Activated CD8-positive, alpha-beta T cell treated with anti-CD3 and anti-CD28 coated beads for 36 hours (primary cell): Measurements from ENCODE around the gene TGFB2. TPM values are rescaled to one million over a fixed set of nuclear protein-coding genes. Genes with fewer than 3 reads are reported as not detected.

Experiments
- ATAC-seq: fragments of 200-7000 bp; cut with Tn5 transposase; one replicate; pipeline ENCODE4 v1.10.0; 2021; ENCODE audit warnings: mild to moderate bottlenecking, moderate library complexity
- CTCF ChIA-PET: fragments of 350-600 bp; sonication (Branson Sonifier 250); formaldehyde crosslinking; loops from one replicate; lab custom pipeline; 2021; ENCODE audit warnings: antibody characterized with exemption; lab: Charles Lee
- POLR2A ChIA-PET: fragments of 350-600 bp; sonication (Branson Sonifier 250); formaldehyde crosslinking; loops from one replicate; lab custom pipeline; 2021; ENCODE audit warnings: antibody characterized with exemption; lab: Charles Lee
- DNase-seq: peaks from one replicate; pipeline ENCODE4 v3.0.0-alpha.2; 2020
- H3K27ac Mint-ChIP-seq: one replicate; pipeline ENCODE4 v1.8.0; 2021; ENCODE audit warnings: mild to moderate bottlenecking, mixed read lengths
- H3K27me3 Mint-ChIP-seq: one replicate; pipeline ENCODE4 v1.8.0; 2021; ENCODE audit warnings: mixed read lengths
- H3K36me3 Mint-ChIP-seq: one replicate; pipeline ENCODE4 v1.8.0; 2021; ENCODE audit warnings: low read depth, mixed read lengths
- H3K4me1 Mint-ChIP-seq: one replicate; pipeline ENCODE4 v1.8.0; 2021; ENCODE audit warnings: low read depth, mixed read lengths
- H3K4me3 Mint-ChIP-seq: one replicate; pipeline ENCODE4 v1.8.0; 2021; ENCODE audit warnings: mild to moderate bottlenecking, moderate library complexity, mixed read lengths
- H3K9me3 Mint-ChIP-seq: one replicate; pipeline ENCODE4 v1.8.0; 2021; ENCODE audit warnings: mixed read lengths
- intact Hi-C: fragments of 100-400 bp; cut with micrococcal nuclease; formaldehyde crosslinking; loops from one replicate; pipeline ENCODE4 v1.10.0; 2022
- total RNA-seq, 2 experiments: library from RNA; stranded (reverse); gene quantifications; one replicate each; pipeline ENCODE4 v1.2.3, GENCODE V29; 2021
- TF ChIP-seq, protein P1 (sequence below): fragments of 200-600 bp; IDR thresholded peaks from one replicate; pipeline ENCODE4 v1.8.0; 2022; ENCODE audit warnings: antibody characterized with exemption, mild to moderate bottlenecking

The TGFB2 gene
- total RNA-seq, 2 experiments from 2014 or later = not detected

DNA sequence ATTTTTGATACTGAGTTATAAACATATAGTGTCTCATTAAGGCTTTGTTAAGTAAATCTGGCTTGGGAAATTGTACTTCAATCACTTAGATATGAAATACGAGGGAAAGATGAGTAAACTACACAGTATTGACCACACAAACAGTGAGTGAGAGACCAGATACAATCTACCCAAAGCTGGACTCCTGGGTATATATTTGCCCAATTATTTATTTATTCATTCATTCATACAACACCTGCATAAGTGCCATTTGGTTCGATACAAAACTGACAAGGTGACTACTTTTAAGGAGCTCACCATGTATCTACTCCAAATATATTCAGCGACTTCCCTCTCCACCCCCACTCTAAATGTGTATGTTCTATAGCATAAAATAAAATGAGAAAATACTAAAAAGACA is 143.4 kb downstream of the TGFB2 start:
- no peaks in the 10 kb centered on the region for H3K4me1 Mint-ChIP-seq
- H3K27me3 Mint-ChIP-seq = peaks cover 3% of the 10 kb centered on the region
- no peak for DNase-seq
- no peaks in the 10 kb centered on the region for H3K9me3 Mint-ChIP-seq
- ChIA-PET CTCF (no interaction called here), POLR2A (no interaction called here)
- no peak overlapping the region for H3K27ac Mint-ChIP-seq
- no peak overlapping the region for H3K4me3 Mint-ChIP-seq
- intact Hi-C loops = no loop called here
- no peak for ATAC-seq
- no peaks in the 10 kb centered on the region for H3K36me3 Mint-ChIP-seq
- TF ChIP-seq, protein P1, sequence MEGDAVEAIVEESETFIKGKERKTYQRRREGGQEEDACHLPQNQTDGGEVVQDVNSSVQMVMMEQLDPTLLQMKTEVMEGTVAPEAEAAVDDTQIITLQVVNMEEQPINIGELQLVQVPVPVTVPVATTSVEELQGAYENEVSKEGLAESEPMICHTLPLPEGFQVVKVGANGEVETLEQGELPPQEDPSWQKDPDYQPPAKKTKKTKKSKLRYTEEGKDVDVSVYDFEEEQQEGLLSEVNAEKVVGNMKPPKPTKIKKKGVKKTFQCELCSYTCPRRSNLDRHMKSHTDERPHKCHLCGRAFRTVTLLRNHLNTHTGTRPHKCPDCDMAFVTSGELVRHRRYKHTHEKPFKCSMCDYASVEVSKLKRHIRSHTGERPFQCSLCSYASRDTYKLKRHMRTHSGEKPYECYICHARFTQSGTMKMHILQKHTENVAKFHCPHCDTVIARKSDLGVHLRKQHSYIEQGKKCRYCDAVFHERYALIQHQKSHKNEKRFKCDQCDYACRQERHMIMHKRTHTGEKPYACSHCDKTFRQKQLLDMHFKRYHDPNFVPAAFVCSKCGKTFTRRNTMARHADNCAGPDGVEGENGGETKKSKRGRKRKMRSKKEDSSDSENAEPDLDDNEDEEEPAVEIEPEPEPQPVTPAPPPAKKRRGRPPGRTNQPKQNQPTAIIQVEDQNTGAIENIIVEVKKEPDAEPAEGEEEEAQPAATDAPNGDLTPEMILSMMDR = no peak

DNA sequence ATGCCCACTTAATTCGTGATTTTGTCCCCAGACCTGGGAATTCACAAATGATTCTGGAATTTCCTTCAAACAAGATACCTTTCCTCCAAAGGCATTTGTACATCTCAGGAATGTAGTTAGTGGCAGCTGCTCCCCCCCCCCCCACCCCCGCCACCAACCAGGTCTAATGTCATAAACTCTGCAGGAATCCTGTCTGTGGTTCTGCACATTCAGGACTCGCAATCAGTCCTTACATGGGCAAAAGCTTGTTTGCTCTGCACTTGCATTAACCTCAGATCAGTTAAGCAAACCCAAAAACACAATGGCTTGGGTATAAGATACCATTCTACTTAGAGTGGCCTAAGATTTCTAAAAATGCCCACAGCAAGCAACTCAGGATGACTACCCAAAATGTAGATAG is 143.8 kb downstream of the TGFB2 start:
- Mint-ChIP-seq H3K9me3 (no peaks in the 10 kb centered on the region), H3K4me1 (no peaks in the 10 kb centered on the region), H3K36me3 (no peaks in the 10 kb centered on the region), H3K27me3 (peaks cover 3% of the 10 kb centered on the region), H3K27ac (no peak overlapping the region), H3K4me3 (no peak overlapping the region)
- no peak for DNase-seq
- ChIA-PET CTCF (no interaction called here), POLR2A (no interaction called here)
- ATAC-seq = no peak
- intact Hi-C loops = no loop called here
- TF ChIP-seq, protein P1 = no peak

DNA sequence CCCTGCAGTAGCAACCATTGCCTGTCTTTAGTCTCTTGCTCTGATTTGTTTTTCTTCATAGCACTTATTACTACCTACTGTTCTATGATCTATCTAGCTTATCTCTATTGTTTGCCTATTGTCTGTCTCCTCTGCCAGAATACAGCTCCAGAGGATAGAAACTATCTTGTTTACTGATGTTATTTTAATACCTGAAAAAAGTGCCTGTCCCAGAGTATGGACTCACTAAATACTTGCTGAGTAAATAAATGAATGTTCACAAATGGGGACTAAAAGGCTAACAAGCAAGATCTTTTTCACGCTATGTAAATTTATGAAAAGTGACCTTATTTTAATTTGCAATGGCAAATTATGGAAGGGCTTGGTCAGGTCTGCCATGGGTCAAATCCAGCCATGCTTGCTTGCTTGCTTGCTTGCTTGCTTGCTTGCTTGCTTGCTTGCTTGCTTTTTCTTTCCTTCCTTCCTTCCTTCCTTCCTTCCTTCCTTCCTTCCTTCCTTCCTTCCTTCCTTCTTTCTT is 145.3 kb downstream of the TGFB2 start:
- H3K27me3 Mint-ChIP-seq = peaks cover 5% of the 10 kb centered on the region
- no peaks in the 10 kb centered on the region for H3K36me3 Mint-ChIP-seq
- H3K27ac Mint-ChIP-seq = no peak overlapping the region
- intact Hi-C loops = no loop called here
- H3K4me3 Mint-ChIP-seq = no peak overlapping the region
- no peak for ATAC-seq
- no peak for DNase-seq
- H3K9me3 Mint-ChIP-seq = no peaks in the 10 kb centered on the region
- no peaks in the 10 kb centered on the region for H3K4me1 Mint-ChIP-seq
- TF ChIP-seq, protein P1 = no peak
- CTCF ChIA-PET = no interaction called here
- POLR2A ChIA-PET = no interaction called here

DNA sequence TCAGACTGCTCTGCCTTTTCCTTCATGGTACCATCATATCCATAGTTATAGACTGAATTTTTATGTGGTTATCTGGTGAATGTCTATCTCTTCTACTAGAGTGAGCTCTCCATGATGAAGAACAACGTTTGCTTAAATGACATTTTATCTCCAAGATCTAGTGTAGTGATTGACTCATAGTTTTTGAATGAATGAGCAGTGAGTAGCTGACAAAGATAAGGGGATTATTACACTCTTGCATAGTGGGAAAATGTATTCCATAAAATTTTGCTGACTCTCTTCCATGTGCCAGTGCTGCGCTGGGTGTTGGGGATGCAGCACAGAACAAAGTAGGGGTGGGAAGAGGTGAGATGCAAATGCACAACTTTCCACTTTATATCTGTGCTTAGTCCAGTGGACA is 147.7 kb downstream of the TGFB2 start:
- Mint-ChIP-seq H3K9me3 (no peaks in the 10 kb centered on the region), H3K36me3 (no peaks in the 10 kb centered on the region), H3K27ac (no peak overlapping the region), H3K27me3 (peaks cover 5% of the 10 kb centered on the region), H3K4me3 (no peak overlapping the region), H3K4me1 (no peaks in the 10 kb centered on the region)
- no peak for DNase-seq
- ChIA-PET CTCF (no interaction called here), POLR2A (no interaction called here)
- TF ChIP-seq, protein P1 = no peak
- intact Hi-C loops = no loop called here
- no peak for ATAC-seq

DNA sequence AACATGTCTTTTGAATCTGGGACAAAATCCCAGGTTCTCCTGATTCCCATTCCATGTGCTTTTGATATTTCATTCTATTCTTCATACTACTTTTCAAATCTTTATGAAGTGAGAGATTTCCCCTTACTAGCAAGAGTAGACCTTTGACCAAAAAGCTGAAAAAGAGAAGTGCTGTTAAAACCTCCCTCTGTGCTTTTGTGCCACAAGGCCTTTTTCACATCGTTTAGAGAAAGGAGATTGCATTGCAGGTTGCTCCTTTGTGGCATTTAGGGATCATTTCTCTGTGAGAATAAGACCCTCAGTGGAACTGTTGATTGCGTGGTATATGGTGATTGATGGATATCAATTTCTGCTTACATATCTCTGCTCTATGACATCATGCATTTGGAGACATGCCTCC is 148.8 kb downstream of the TGFB2 start:
- Mint-ChIP-seq H3K36me3 (no peaks in the 10 kb centered on the region), H3K4me3 (no peak overlapping the region), H3K9me3 (no peaks in the 10 kb centered on the region), H3K27ac (no peak overlapping the region), H3K4me1 (peaks cover 3% of the 10 kb centered on the region), H3K27me3 (peaks cover 3% of the 10 kb centered on the region)
- ChIA-PET POLR2A (no interaction called here), CTCF (no interaction called here)
- no peak for ATAC-seq
- intact Hi-C loops = no loop called here
- no peak for DNase-seq
- TF ChIP-seq, protein P1 = no peak

Other genes starting within 250 kb of the TGFB2 start
- gene RRP15, start 60.0 kb upstream of the TGFB2 start, total RNA-seq = 10 to 100 TPM; 20.9 to 24.3 TPM